ENCODE measurements around the gene PTPRN2. TPM values are rescaled to one million over a fixed set of nuclear protein-coding genes. Genes with fewer than 3 reads are reported as not detected.

PTPRN2 gene
- total and polyA plus RNA-seq, 2 donors (not counting 1 experiment from before 2014, with no cell fraction given), result 0.54 to 1.2 TPM

DNA sequence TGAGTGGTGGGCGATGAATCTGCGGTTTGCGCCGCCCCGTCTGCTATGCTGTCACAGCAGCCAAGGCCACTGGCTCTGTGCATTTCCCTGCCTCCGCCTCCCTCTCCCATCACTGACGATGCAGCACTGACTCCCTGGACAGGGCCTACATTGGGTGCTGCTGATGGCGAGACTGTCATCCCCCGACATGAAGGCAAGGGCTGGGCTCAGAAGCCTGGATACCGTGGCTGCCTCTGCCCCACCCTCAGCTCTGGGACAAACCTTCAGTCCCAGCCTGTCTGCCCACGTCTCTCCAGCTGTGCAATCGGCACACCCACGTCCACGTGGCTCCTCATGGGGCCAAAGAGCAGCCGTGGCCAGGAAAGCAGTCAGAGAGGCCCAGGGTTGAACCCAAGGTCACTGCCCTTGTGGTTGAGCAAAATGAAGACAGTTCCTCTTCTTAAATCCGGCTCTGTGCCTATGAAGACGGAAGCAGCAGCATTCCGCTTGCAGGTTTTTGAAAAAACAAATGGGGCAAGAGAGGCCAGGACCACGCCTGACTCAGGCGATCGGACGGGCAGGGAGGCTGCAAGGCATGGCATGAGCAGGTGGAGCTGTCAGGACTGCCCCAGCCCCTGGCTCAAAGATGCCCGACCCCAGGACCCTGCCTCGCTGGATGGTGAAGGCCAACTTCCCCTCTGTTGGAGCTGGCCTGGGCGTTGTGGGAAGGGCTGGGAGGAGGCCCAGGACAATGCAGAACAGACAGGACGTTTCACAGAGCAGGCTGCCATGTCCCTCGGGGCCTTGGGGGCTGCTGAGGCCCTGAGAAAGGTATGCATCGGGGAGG is 733.3 kb downstream of the PTPRN2 start:
- H3K27me3 ChIP-seq (ENCODE audit: control insufficient read depth, insufficient read depth, low read length), result no peaks in the 10 kb centered on the region
- H4K20me1 ChIP-seq (ENCODE audit: control insufficient read depth, extremely low read depth, insufficient read depth, low read length), result no peaks in the 10 kb centered on the region
- H2AFZ ChIP-seq (ENCODE audit: low read length), result no peak overlapping the region
- no peaks in the 10 kb centered on the region for H3K79me2 ChIP-seq (ENCODE audit: control insufficient read depth, insufficient read depth, low read length)
- H3K27ac ChIP-seq (ENCODE audit: insufficient read depth, low read length), result no peak overlapping the region
- no peaks in the 10 kb centered on the region for H3K4me1 ChIP-seq (ENCODE audit: control insufficient read depth, extremely low read depth, insufficient read depth, low read length)
- H3K9me3 ChIP-seq (ENCODE audit: control insufficient read depth, insufficient read depth, low read depth, low read length), result no peaks in the 10 kb centered on the region
- no peak for DNase-seq (ENCODE audit: low read depth in 2 of 2)
- no peak for TF ChIP-seq EZH2 (IDR thresholded peaks at IDR 0.05; ENCODE audit: low read length, missing control alignments)
- no peak for TF ChIP-seq CTCF (conservative IDR thresholded peaks at IDR 0.05 in 1 of 2, IDR thresholded peaks at IDR 0.05 in 1 of 2; ENCODE audit: low read depth in 1 of 2, low read length in 2 of 2)
- H3K4me2 ChIP-seq (ENCODE audit: extremely low read depth, insufficient read depth, low read length), result no peak overlapping the region
- no peaks in the 10 kb centered on the region for H3K36me3 ChIP-seq (ENCODE audit: control insufficient read depth, insufficient read depth, low read length)
- H3K4me3 ChIP-seq (replicated peaks in 1 of 4; ENCODE audit: control extremely low read depth in 1 of 4, insufficient read depth in 1 of 4, low read depth in 3 of 4, low read length in 4 of 4), result no peak overlapping the region
- H3K9ac ChIP-seq (ENCODE audit: insufficient read depth, low read length), result no peak overlapping the region

GRCh38 chr7:157853789-157854065 is 733.9 kb downstream of the PTPRN2 start:
- TF ChIP-seq EZH2 (IDR thresholded peaks at IDR 0.05; ENCODE audit: low read length, missing control alignments) (no peak), CTCF (conservative IDR thresholded peaks at IDR 0.05 in 1 of 2, IDR thresholded peaks at IDR 0.05 in 1 of 2; ENCODE audit: low read depth in 1 of 2, low read length in 2 of 2) (no peak)
- Histone ChIP-seq H3K4me3 (replicated peaks in 1 of 4; ENCODE audit: control extremely low read depth in 1 of 4, insufficient read depth in 1 of 4, low read depth in 3 of 4, low read length in 4 of 4) (no peak overlapping the region), H3K79me2 (ENCODE audit: control insufficient read depth, insufficient read depth, low read length) (no peaks in the 10 kb centered on the region), H3K9me3 (ENCODE audit: control insufficient read depth, insufficient read depth, low read depth, low read length) (no peaks in the 10 kb centered on the region), H3K9ac (ENCODE audit: insufficient read depth, low read length) (no peak overlapping the region), H3K27me3 (ENCODE audit: control insufficient read depth, insufficient read depth, low read length) (no peaks in the 10 kb centered on the region), H3K36me3 (ENCODE audit: control insufficient read depth, insufficient read depth, low read length) (no peaks in the 10 kb centered on the region), H3K4me1 (ENCODE audit: control insufficient read depth, extremely low read depth, insufficient read depth, low read length) (no peaks in the 10 kb centered on the region), H2AFZ (ENCODE audit: low read length) (no peak overlapping the region), H3K27ac (ENCODE audit: insufficient read depth, low read length) (no peak overlapping the region), H3K4me2 (ENCODE audit: extremely low read depth, insufficient read depth, low read length) (no peak overlapping the region), H4K20me1 (ENCODE audit: control insufficient read depth, extremely low read depth, insufficient read depth, low read length) (no peaks in the 10 kb centered on the region)
- DNase-seq (ENCODE audit: low read depth in 2 of 2), result no peak

GRCh38 chr7:157853076-157853788 is 734.4 kb downstream of the PTPRN2 start:
- H3K9me3 ChIP-seq (ENCODE audit: control insufficient read depth, insufficient read depth, low read depth, low read length), result no peaks in the 10 kb centered on the region
- no peak overlapping the region for H3K4me3 ChIP-seq (replicated peaks in 1 of 4; ENCODE audit: control extremely low read depth in 1 of 4, insufficient read depth in 1 of 4, low read depth in 3 of 4, low read length in 4 of 4)
- no peak for TF ChIP-seq EZH2 (IDR thresholded peaks at IDR 0.05; ENCODE audit: low read length, missing control alignments)
- no peak for TF ChIP-seq CTCF (conservative IDR thresholded peaks at IDR 0.05 in 1 of 2, IDR thresholded peaks at IDR 0.05 in 1 of 2; ENCODE audit: low read depth in 1 of 2, low read length in 2 of 2)
- no peaks in the 10 kb centered on the region for H3K27me3 ChIP-seq (ENCODE audit: control insufficient read depth, insufficient read depth, low read length)
- H3K36me3 ChIP-seq (ENCODE audit: control insufficient read depth, insufficient read depth, low read length), result no peaks in the 10 kb centered on the region
- no peaks in the 10 kb centered on the region for H4K20me1 ChIP-seq (ENCODE audit: control insufficient read depth, extremely low read depth, insufficient read depth, low read length)
- H3K79me2 ChIP-seq (ENCODE audit: control insufficient read depth, insufficient read depth, low read length), result no peaks in the 10 kb centered on the region
- DNase-seq (ENCODE audit: low read depth in 2 of 2), result no peak
- no peaks in the 10 kb centered on the region for H3K4me1 ChIP-seq (ENCODE audit: control insufficient read depth, extremely low read depth, insufficient read depth, low read length)
- no peak overlapping the region for H2AFZ ChIP-seq (ENCODE audit: low read length)
- H3K27ac ChIP-seq (ENCODE audit: insufficient read depth, low read length), result no peak overlapping the region
- no peak overlapping the region for H3K9ac ChIP-seq (ENCODE audit: insufficient read depth, low read length)
- H3K4me2 ChIP-seq (ENCODE audit: extremely low read depth, insufficient read depth, low read length), result no peak overlapping the region

Data from fibroblast of lung (primary cell).